ENCODE measurements around the gene CD27. TPM values are rescaled to one million over a fixed set of nuclear protein-coding genes. Genes with fewer than 3 reads are reported as not detected.
A peak's percentile ranks its signal among the peaks of the same experiment; 100 is the strongest.

CD27 gene
- total RNA-seq, 1 experiment from 2014 or later, result 0.23 TPM

GRCh38 chr12:6444031-6444430, 724 bp upstream of the CD27 start:
- BruUV-seq (replicated peaks), result no TSS peak
- ATAC-seq, result no peak
- in situ Hi-C loops (cut with HindIII; ENCODE audit: low pct_unique_long_range_greater_than_20kb, low sequenced_read_pairs), result no loop called here
- intact Hi-C loops (cut with micrococcal nuclease; ENCODE audit: unreplicated experiment), result no loop called here
- POLR2A ChIA-PET, result no interaction called here
- H3K27ac ChIP-seq (ENCODE audit: low read length), result no peak overlapping the region
- H3K36me3 ChIP-seq (ENCODE audit: control insufficient read depth, insufficient read depth, low read length), result no peaks in the 10 kb centered on the region
- TF ChIP-seq CTCF (IDR thresholded peaks at IDR 0.05) (no peak), POLR2AphosphoS5 (IDR thresholded peaks at IDR 0.05; ENCODE audit: low read depth, low read length) (no peak), SIN3A (IDR thresholded peaks at IDR 0.05; ENCODE audit: borderline replicate concordance, insufficient read depth, low read depth, low read length) (no peak), TCF7L2 (IDR thresholded peaks at IDR 0.05; ENCODE audit: low read depth, low read length) (no peak)
- TF ChIP-seq, protein P1, sequence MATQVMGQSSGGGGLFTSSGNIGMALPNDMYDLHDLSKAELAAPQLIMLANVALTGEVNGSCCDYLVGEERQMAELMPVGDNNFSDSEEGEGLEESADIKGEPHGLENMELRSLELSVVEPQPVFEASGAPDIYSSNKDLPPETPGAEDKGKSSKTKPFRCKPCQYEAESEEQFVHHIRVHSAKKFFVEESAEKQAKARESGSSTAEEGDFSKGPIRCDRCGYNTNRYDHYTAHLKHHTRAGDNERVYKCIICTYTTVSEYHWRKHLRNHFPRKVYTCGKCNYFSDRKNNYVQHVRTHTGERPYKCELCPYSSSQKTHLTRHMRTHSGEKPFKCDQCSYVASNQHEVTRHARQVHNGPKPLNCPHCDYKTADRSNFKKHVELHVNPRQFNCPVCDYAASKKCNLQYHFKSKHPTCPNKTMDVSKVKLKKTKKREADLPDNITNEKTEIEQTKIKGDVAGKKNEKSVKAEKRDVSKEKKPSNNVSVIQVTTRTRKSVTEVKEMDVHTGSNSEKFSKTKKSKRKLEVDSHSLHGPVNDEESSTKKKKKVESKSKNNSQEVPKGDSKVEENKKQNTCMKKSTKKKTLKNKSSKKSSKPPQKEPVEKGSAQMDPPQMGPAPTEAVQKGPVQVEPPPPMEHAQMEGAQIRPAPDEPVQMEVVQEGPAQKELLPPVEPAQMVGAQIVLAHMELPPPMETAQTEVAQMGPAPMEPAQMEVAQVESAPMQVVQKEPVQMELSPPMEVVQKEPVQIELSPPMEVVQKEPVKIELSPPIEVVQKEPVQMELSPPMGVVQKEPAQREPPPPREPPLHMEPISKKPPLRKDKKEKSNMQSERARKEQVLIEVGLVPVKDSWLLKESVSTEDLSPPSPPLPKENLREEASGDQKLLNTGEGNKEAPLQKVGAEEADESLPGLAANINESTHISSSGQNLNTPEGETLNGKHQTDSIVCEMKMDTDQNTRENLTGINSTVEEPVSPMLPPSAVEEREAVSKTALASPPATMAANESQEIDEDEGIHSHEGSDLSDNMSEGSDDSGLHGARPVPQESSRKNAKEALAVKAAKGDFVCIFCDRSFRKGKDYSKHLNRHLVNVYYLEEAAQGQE (IDR thresholded peaks at IDR 0.05; ENCODE audit: insufficient read depth in 1 of 2, low read depth in 2 of 2, low read length in 1 of 2), result no peak
- no peaks in the 10 kb centered on the region for H3K27me3 ChIP-seq (ENCODE audit: control insufficient read depth, insufficient read depth, low read length)
- DNase-seq (ENCODE audit: low read depth, low spot score), result no peak
- CTCF ChIA-PET, result no interaction called here
- no peak overlapping the region for H3K4me3 ChIP-seq (ENCODE audit: low read depth in 2 of 2, low read length in 2 of 2)
- H3K9me3 ChIP-seq (ENCODE audit: control insufficient read depth, insufficient read depth, low read depth, low read length), result no peaks in the 10 kb centered on the region
- no peaks in the 10 kb centered on the region for H3K4me1 ChIP-seq (ENCODE audit: control insufficient read depth, insufficient read depth, low read length)

DNA sequence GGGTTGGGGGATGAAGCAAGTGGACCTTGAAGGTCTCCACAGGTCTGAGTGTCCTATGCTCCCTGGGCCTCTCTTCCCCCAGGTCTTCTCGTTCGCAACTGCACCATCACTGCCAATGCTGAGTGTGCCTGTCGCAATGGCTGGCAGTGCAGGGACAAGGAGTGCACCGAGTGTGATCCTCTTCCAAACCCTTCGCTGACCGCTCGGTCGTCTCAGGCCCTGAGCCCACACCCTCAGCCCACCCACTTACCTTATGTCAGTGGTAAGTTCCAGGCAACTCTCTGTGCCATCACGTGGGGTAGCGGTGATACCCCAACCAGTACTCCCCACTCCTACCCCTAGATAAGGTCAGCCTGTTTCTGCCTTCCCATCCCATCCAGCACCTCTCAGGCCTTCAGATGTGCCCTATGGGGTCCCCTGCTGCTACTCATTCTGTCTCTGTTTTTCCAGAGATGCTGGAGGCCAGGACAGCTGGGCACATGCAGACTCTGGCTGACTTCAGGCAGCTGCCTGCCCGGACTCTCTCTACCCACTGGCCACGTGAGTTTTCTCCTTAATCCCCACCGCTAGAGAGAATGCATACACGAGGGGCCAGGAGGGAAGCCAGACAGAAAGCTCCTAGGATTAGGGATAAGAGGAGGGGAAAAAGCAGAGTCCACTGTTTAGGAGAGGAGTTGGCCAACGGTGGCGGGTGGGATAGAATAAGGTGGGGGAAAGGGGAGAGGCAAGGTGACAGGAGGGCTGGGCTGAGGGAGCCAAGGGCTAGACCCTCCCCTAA, 5.5 kb downstream of the CD27 start:
- in situ Hi-C loops (cut with HindIII; ENCODE audit: low pct_unique_long_range_greater_than_20kb, low sequenced_read_pairs), result no loop called here
- H3K27ac ChIP-seq (ENCODE audit: low read length), result peak overlapping the region; percentile 39; the same call in 1 of the 2 replicates

More for the DNA sequence above, 5.5 kb downstream of the CD27 start:
- Histone ChIP-seq H3K4me1 (ENCODE audit: control insufficient read depth, insufficient read depth, low read length) (peaks cover 16% of the 10 kb centered on the region), H3K4me3 (ENCODE audit: low read depth in 2 of 2, low read length in 2 of 2) (no peak overlapping the region), H3K9me3 (ENCODE audit: control insufficient read depth, insufficient read depth, low read depth, low read length) (no peaks in the 10 kb centered on the region), H3K27me3 (ENCODE audit: control insufficient read depth, insufficient read depth, low read length) (no peaks in the 10 kb centered on the region), H3K36me3 (ENCODE audit: control insufficient read depth, insufficient read depth, low read length) (no peaks in the 10 kb centered on the region)
- BruUV-seq (replicated peaks), result no TSS peak
- DNase-seq (ENCODE audit: low read depth, low spot score), result no peak
- TF ChIP-seq, protein P1 (IDR thresholded peaks at IDR 0.05; ENCODE audit: insufficient read depth in 1 of 2, low read depth in 2 of 2, low read length in 1 of 2), result no peak
- no peak for TF ChIP-seq POLR2AphosphoS5 (IDR thresholded peaks at IDR 0.05; ENCODE audit: low read depth, low read length)
- no peak for TF ChIP-seq SIN3A (IDR thresholded peaks at IDR 0.05; ENCODE audit: borderline replicate concordance, insufficient read depth, low read depth, low read length)
- TF ChIP-seq TCF7L2 (IDR thresholded peaks at IDR 0.05; ENCODE audit: low read depth, low read length), result no peak
- no peak for TF ChIP-seq CTCF (IDR thresholded peaks at IDR 0.05)
- intact Hi-C loops (cut with micrococcal nuclease; ENCODE audit: unreplicated experiment), result no loop called here
- ChIA-PET POLR2A (no interaction called here), CTCF (no interaction called here)
- no peak for ATAC-seq
